ENCODE results near the gene KRTCAP2. TPM values are rescaled to one million over a fixed set of nuclear protein-coding genes. Genes with fewer than 3 reads are reported as not detected.

KRTCAP2 gene
- total RNA-seq, 4 donors from 2014 or later, result 102 to 167 (median 146) TPM

GRCh38 chr1:155131285-155131684 lies 41.8 kb downstream of the KRTCAP2 start:
- Histone ChIP-seq H3K27ac (peak overlapping the region in 3 of 4 donors; percentile 86 to 99 (median 90)), H3K4me3 (no peak overlapping the region), H3K9me3 (no peaks in the 10 kb centered on the region), H3K36me3 (peaks cover 0 to 37% (median 0%) of the 10 kb centered on the region in 3 donors), H3K4me1 (peaks cover 4 to 86% (median 25%) of the 10 kb centered on the region in 4 donors), H3K27me3 (no peaks in the 10 kb centered on the region)
- 80 to 87% methylated on average over 6 to 8 of the region's 8 CpGs for WGBS, 2 donors
- TF ChIP-seq EP300 (IDR thresholded peaks at IDR 0.05), result no peak
- no peak for TF ChIP-seq CTCF (IDR thresholded peaks at IDR 0.05)
- TF ChIP-seq POLR2A (IDR thresholded peaks at IDR 0.05), result no peak
- no peak for DNase-seq (ENCODE audit: low spot score in 2 of 2)

GRCh38 chr1:155130272-155131006 lies 42.7 kb downstream of the KRTCAP2 start:
- H3K36me3 ChIP-seq, result peaks cover 0 to 37% (median 0%) of the 10 kb centered on the region in 3 donors
- H3K9me3 ChIP-seq, result no peaks in the 10 kb centered on the region
- H3K4me3 ChIP-seq, result peak overlapping the region; percentile 62 to 74 (median 64)
- no peak for DNase-seq (ENCODE audit: low spot score in 2 of 2)
- no peaks in the 10 kb centered on the region for H3K27me3 ChIP-seq
- TF ChIP-seq CTCF (IDR thresholded peaks at IDR 0.05), result no peak
- TF ChIP-seq EP300 (IDR thresholded peaks at IDR 0.05), result no peak
- no peak for TF ChIP-seq POLR2A (IDR thresholded peaks at IDR 0.05)
- 19 to 20% methylated on average over 6 of the region's 6 CpGs for WGBS, 2 donors
- H3K4me1 ChIP-seq, result peaks cover 4 to 93% (median 32%) of the 10 kb centered on the region in 4 donors
- H3K27ac ChIP-seq, result peak overlapping the region; percentile 84 to 99 (median 88)

- Histone ChIP-seq H3K27ac (peak overlapping the region; percentile 84 to 99 (median 88)), H3K4me3 (peak overlapping the region; percentile 62 to 74 (median 64)), H3K27me3 (no peaks in the 10 kb centered on the region), H3K36me3 (peaks cover 0 to 30% (median 0%) of the 10 kb centered on the region in 3 donors), H3K9me3 (no peaks in the 10 kb centered on the region), H3K4me1 (peaks cover 0 to 85% (median 22%) of the 10 kb centered on the region in 4 donors)
- 11 to 18% methylated on average over 14 of the region's 14 CpGs for WGBS, 2 donors
- DNase-seq (ENCODE audit: low spot score in 2 of 2), result no peak
- TF ChIP-seq EP300 (IDR thresholded peaks at IDR 0.05), result peak in 1 of 2 donors; percentile 27
- TF ChIP-seq POLR2A (IDR thresholded peaks at IDR 0.05), result no peak
Measured at GRCh38 chr1:155128755-155129473, 44.2 kb downstream of the KRTCAP2 start.

- no peaks in the 10 kb centered on the region for H3K9me3 ChIP-seq
- H3K4me1 ChIP-seq, result peaks cover 0 to 77% (median 22%) of the 10 kb centered on the region in 4 donors
- TF ChIP-seq CTCF (IDR thresholded peaks at IDR 0.05) (no peak), POLR2A (IDR thresholded peaks at IDR 0.05) (peak in 1 of 2 donors; percentile 38)
Measured at GRCh38 chr1:155127967-155128754, 44.9 kb downstream of the KRTCAP2 start.

More at GRCh38 chr1:155127967-155128754, 44.9 kb downstream of the KRTCAP2 start:
- no peak for DNase-seq (ENCODE audit: low spot score in 2 of 2)
- peak overlapping the region; percentile 62 to 74 (median 64) for H3K4me3 ChIP-seq
- 3 to 5% methylated on average over 13 to 15 of the region's 17 CpGs for WGBS, 2 donors
- H3K27ac ChIP-seq, result peak overlapping the region; percentile 84 to 99 (median 88)
- H3K27me3 ChIP-seq, result no peaks in the 10 kb centered on the region
- peaks cover 0 to 23% (median 0%) of the 10 kb centered on the region in 3 donors for H3K36me3 ChIP-seq
